Gastrocnemius medialis (tissue), 4 donors: Measurements from ENCODE around the gene RHPN2. TPM values are rescaled to one million over a fixed set of nuclear protein-coding genes. Genes with fewer than 3 reads are reported as not detected.

ENCODE experiments used
- total RNA-seq, 4 donors: library from RNA; depleted of rRNA; stranded (reverse); fragments of >200 nt; gene quantifications; one replicate each; pipeline versions ENCODE4 v1.1.0 to v1.2.3, GENCODE V29; 2016

Gene RHPN2
- total RNA-seq, 4 donors from 2014 or later: 0.39 to 0.71 (median 0.70) TPM; not detected in 1

Other genes with a start within 250 kb of the RHPN2 start
- gene SLC7A9, start 195.1 kb downstream of the RHPN2 start, total RNA-seq: under 1 TPM in 1 of 4 donors, not detected in 3; 0.44 TPM
- 10 to 100 TPM in 2 of 4 donors, 1 to 10 TPM in 2; 3.4 to 20.9 (median 9.5) TPM for gene CEP89, start 92.9 kb downstream of the RHPN2 start, total RNA-seq
- gene FAAP24, start 92.6 kb downstream of the RHPN2 start, total RNA-seq: under 1 TPM in 2 of 4 donors, not detected in 2; 0.16 to 0.97 TPM
- 1 to 10 TPM; 2.2 to 5.3 (median 4.6) TPM for gene GPATCH1, start 16.3 kb upstream of the RHPN2 start, total RNA-seq
- not detected for gene WDR88, start 67.2 kb upstream of the RHPN2 start, total RNA-seq
- gene LRP3, start 129.4 kb upstream of the RHPN2 start, total RNA-seq: 10 to 100 TPM; 18.3 to 29.3 (median 25.1) TPM
- not detected for gene SLC7A10, start 161.0 kb upstream of the RHPN2 start, total RNA-seq
- 10 to 100 TPM; 11.9 to 29.9 (median 25.5) TPM for gene CEBPA, start 237.6 kb upstream of the RHPN2 start, total RNA-seq